Limb (tissue), 2 donors: Measurements from ENCODE around the gene RHBG.
A peak's percentile ranks its signal among the peaks of the same experiment; 100 is the strongest.

Experiments used
- DNase-seq, 2 donors: peaks; one replicate each; pipeline ENCODE4 v3.0.0-alpha.2; 2016; ENCODE audit errors: extremely low spot score in 2 of 2

Gene RHBG

GRCh38 chr1:156423422-156424352, 54.7 kb downstream of the RHBG start:
- no peak for DNase-seq

GRCh38 chr1:156424806-156425432, 55.9 kb downstream of the RHBG start:
- DNase-seq, result no peak

GRCh38 chr1:156425943-156426342, 56.9 kb downstream of the RHBG start:
- no peak for DNase-seq

GRCh38 chr1:156427957-156428356, 58.9 kb downstream of the RHBG start:
- DNase-seq, result no peak

- no peak for DNase-seq
Measured at GRCh38 chr1:156428746-156429288, 59.8 kb downstream of the RHBG start.

GRCh38 chr1:156429313-156430060, 60.5 kb downstream of the RHBG start:
- DNase-seq, result peak in 1 of 2 donors; percentile 66

- DNase-seq, result peak in 1 of 2 donors; percentile 54
Measured at GRCh38 chr1:156430303-156430702, 61.3 kb downstream of the RHBG start.

GRCh38 chr1:156430866-156431265, 61.9 kb downstream of the RHBG start:
- peak in 1 of 2 donors; percentile 48 for DNase-seq

- no peak for DNase-seq
Measured at GRCh38 chr1:156431366-156431765, 62.4 kb downstream of the RHBG start.

- DNase-seq, result peak in 1 of 2 donors; percentile 38
Measured at GRCh38 chr1:156431769-156432668, 63.0 kb downstream of the RHBG start.

- DNase-seq, result no peak
Measured at GRCh38 chr1:156432669-156433018, 63.6 kb downstream of the RHBG start.

- no peak for DNase-seq
Measured at GRCh38 chr1:156433032-156433431, 64.0 kb downstream of the RHBG start.

- DNase-seq, result no peak
Measured at GRCh38 chr1:156433602-156434001, 64.6 kb downstream of the RHBG start.
